NCI-H345 (cell line): ENCODE measurements around the gene PWWP2B.

Source experiments
- DNase-seq: peaks from one replicate; lab custom pipeline; 2025; lab: John Stamatoyannopoulos, UW

Gene PWWP2B

DNA sequence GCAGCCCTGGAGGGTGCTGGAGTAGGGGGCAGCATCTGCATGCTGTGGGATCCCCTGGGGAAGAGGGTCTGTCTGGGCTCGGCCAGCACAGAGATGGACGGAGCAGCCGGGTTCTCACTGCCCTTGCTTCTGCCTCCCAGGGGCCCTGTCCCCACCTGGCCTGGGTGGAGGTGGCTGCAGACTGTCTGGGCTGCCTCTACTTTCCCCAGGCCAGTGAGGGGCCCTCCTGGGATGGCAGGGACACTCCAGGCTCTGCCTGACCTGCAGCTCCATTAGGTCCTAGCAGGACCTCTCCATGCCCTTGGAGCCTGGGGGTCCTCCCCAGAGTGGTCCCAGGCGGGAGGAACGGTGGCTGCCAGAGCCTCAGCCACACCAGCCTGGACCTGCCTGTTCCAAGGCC lies 63.7 kb downstream of the PWWP2B start:
- DNase-seq, result no peak

DNA sequence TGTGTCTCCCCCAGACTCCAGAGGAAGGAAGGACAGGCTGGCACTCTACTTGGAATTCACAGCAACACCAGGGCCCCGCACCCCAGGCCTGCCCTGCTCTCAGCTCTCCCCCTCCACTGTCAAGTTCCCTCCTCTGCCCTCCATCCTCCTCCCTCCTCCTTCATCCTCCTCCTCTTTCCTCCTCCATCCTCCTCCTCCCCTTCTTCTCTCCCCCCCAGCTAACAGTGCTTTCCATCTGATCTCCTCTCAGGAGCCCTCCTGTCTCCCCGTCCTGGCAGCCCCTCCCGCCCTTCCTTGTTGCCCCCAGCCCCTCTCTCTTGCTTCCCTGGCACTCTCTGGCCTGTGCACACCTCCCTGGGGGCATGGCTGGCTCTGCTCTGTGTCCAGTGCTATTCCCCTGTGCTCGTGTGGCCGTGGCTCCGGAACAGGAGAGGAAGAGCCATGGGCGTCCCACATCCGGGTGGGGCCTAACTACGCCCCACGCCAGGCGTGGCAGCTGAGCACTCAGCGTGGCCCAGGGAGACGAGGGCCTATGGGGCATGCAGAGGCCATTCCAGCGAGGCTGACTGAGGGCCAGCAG lies 64.2 kb downstream of the PWWP2B start:
- DNase-seq, result no peak

DNA sequence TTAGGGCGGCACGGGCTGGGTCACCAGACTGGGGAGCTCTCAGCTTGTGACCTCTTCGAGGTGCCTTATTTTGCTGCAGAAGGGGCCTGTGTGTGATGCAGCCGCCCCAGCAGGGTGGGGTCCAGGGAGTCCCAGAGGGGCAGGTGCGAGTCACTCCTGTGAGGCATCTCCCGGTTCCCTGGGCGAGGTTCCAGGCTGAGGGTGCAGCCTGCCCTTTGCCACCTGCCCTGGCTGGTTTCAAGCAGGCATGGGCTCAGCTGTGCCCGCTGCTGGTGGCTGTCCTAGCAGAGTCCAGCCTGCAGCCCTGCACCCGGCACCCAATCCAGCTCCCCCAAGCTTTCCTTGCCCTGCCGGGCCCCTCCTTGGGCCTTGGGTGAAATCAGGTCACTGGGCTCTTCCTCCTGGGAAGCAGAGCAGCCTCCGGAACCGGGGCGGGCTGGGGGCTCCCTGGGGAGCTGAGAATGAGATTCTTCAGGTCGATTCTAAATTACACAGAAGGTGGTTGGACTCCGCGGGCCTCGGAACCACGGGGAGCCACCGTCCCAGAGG lies 64.8 kb downstream of the PWWP2B start:
- DNase-seq, result no peak

DNA sequence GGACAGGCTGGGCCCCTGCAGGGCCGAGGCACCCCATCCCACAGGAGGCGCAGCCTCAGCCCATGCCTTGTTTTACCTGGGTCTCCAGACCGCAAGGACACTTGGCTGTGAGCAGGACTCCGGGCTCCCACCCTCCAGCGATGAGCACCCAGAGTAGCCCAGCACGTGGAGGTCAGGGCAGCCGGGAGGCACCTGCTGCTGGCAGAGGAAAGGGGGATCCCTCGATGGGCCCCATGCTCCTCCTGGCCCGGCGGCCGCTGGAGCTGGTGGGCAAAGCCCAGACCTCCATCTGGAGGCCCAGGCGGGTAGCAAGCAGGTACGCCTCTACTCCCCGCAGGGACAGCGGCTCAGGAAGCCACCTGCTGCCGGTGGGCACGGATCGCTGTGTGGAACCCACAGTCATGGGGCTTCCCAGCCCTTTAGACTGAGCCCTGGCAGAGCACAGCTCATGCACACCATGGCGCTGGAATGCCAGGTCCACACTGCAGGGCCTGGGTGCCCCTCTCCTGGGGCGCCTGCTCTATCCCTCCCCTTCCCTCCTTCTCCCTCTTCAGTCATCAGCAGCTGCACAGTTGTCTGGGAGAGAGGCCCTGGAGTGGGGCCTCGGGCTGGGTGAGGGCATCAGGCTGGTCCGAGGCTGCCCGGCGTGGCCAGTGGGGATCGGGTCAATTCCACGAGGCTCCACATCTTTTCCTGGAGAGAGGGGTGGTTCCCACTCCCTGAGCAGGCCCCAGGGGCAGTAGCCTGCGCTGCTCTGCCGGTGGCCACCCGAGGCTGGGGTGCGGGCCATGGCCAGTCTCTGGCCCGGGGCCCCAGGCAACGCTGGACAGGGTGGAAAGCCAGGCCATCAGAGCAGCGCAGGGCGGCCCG lies 65.7 kb downstream of the PWWP2B start:
- DNase-seq, result no peak

DNA sequence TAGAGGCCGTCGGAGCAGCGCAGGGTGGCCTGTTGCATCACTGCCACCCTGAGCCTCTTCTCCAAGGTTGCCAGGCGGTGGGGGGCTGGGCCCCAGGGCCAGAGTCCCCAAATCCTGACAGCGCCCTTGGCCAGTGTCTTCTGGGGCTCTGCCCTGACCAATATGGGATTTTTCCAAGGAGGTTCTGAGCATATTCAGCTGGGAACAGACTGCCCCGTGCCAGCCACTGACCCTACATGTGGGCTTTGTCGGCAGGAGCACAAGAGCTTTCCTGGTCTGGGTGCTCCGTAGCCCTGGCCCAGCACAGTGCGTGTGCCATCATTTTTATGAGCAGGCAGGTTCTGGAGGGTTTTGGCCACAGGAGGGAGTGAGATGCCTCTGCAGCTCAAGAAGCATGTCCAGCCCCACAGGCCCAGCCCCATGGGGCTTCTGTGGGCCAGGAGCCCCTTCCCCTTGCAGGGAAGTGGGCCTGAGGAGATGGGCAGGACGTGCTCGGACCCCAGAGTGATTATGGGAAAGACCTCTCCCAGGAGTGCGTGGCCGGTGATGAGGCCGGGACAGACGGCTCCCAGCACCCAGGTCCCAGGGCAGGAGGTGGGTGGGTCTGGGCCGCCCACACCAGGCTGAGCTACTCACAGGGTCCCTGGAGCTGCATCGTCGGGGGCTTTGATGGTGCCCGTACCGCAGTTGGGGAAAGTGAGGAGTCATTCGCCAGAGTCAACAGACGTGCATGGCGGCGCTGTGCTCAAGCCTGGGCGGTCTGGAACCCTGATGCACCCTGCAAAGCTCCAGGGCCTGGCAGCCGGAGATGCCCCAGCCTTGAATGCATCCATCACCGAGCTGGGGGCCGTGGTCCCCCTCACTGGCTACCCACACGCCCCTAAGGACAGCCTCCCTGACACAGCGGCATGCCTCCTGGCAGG lies 66.6 kb downstream of the PWWP2B start:
- DNase-seq, result no peak

DNA sequence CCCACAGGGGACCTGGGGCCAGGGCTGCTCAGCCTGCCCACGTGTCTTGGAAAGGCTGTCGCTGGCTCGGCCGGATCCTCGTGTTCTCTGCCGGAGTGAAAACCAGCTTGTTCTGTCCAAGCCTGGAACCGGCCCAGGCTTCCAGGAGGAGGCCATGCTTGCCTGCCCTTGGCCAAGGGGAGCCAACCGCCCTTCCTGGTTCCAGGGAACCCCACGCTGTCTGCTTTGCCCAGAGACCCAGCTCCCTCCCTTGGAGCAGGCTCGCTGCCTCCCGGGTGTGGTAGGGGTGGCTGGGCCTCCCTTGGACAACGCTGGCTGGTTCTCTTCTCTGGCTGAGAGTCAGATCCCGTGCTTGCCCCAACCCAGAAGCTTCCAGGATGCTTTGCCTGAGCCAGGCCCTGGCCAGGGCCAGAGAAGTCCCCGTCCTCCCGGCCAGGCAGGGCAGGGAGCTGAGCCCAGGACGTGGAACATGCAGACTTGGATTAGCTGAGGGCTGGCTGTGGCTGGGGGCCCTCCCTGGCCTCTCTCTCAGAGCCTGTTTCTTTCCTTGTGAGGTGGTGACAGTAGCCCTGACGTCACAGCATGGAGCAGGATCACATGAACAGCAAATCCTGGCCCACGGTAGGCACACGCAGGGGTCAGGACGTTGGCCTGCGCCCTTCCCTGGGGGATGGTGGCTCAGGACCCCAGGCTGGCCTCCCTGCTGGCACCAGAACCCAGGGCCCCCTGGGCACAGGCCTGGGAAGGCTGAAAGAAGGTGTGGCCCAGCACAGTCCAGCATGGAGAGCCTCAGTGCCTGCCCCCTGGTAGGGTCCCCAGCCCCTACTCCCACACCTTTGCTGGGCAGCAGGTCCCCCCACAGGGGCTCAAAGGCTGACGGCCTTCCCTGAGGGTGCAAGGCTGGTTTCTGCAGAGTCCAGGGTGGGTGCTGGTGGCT lies 67.5 kb downstream of the PWWP2B start:
- no peak for DNase-seq

DNA sequence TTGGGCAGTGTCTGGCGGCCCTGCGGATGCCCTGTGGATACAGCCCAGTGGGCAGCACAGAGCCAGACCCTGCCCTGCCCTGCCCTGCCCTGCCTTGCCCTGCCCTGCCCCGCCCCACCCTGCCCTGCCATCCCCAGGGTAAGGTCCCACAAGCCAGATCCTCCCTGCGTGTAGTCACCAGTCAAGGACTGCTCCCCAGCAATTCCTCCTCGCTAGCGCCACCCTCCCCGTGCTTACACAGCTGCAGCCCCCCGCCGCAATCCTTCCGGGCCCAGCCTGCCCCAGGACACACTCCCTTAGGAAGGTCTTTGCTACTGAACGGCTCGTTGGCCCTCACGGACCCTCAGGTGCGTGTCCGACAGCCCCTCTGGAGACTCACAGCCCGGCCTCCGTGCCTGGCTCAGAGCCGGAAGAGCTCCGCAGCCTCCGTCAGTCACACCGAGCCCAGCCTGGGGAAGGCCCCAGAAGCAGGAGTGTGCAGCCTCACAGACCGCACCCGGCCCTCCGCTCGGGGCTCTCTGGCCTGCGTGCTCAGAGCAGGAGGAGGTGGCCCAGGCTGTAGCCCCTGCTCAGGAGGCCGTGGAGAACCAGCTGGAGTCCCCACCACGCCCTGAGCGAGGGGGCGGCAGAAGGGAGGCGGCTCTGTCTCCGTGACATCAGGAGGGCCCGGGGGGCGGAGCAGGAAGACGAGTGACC lies 68.3 kb downstream of the PWWP2B start:
- DNase-seq, result no peak

DNA sequence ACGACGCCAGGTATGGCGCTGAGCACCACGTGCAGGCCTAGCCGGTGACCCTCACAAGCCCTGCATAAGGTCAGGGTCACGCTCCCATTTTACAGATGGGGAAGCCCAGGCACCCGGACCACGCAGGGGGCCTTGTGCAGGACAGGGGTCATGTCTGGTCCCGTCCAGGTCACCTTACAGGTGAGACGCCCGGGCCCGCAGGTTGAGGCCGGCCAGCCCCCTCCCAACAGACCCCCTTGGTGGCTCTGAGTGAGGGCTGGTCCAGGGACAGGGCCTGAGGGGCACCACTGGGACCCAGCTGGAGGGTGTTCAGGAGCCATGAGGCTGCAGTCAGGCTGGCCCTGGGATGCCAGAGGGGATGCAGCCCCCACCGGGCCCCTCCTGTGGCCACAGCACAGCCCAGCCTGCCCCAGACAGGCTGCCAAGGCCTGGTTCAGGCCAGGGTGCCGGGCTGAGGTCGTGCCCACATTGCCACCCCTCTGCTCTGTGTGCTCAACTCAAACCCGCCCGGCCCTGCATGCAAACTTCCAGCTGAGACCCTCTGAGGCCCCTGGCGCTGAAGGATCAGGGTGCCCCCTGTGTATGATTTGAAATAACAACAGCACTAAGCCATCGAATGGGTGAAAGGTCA lies 69.0 kb downstream of the PWWP2B start:
- no peak for DNase-seq

DNA sequence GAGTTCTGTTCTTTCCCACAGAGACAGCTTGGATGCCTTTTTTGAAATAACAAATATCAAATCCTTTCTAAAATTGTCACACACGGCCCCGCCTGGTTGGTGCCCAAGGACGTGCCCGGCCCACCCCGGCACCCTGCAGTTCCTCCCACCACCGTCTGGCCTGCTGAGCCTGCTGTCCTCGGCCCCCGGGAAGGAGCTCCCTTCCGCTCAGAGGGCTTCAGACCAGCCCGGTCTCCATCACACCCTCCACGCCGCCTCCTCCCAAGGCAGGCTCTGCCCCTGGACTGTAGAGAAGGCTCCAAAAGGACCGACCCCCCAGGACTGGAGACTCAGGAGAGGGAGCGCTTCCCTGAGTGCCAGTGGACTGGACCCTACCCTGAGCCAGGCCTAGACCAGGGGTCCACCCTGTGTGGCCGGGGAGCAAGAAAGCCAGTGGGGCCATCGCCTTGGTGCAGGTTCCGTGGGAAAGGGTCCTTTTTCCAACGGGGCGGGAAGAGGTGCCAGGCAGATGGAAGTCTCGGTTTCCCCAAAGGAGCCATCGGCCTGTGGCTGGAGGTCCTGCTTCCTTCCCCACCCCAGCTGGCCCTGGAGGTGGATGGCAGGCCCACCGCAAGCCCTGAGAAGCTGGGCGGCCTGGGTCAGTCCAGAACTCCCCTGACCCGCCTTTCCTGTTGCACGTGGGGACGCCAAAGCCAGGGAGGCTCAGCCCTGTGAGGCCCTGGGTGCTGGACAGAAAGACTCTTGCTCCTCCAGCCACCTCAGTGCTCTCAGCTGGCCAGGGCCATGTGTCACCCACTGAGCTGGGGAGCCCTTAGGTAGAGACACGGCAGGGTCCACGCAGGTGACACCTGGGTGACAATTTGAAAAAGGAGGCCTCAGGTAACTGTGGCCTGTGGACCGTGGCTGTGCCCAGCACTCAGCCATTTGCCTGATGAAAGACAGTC lies 69.8 kb downstream of the PWWP2B start:
- DNase-seq, result no peak
